GM23338 (cell line): Measurements from ENCODE around the gene CHD1. TPM values are rescaled to one million over a fixed set of nuclear protein-coding genes. Genes with fewer than 3 reads are reported as not detected.

Source experiments
- ATAC-seq: fragments of 200-7000 bp; cut with Tn5 transposase; 3 replicates; pipeline ENCODE4 v1.9.1; 2020
- DNase-seq: peaks from one replicate; pipeline ENCODE4 v3.0.0-alpha.2; 2015; ENCODE audit warnings: low spot score
- H2AFZ ChIP-seq: fragments of 200-600 bp; sonication (generic); 2 replicates; pipeline ENCODE4 v1.8.0; 2016; ENCODE audit warnings: antibody characterized with exemption, mild to moderate bottlenecking, moderate library complexity
- H3F3A ChIP-seq: fragments of 200-600 bp; sonication (generic); replicated peaks from 2 replicates; pipeline ENCODE4 v1.8.0; 2017; ENCODE audit warnings: antibody characterized with exemption, mixed run types, low read depth
- H3K27ac ChIP-seq: fragments of 200-600 bp; sonication (generic); 2 replicates; pipeline ENCODE4 v1.6.1; 2016; ENCODE audit warnings: low read depth
- H3K27me3 ChIP-seq: fragments of 200-600 bp; sonication (generic); 2 replicates; pipeline ENCODE4 v1.8.0; 2016; ENCODE audit warnings: mild to moderate bottlenecking, mixed run types, moderate library complexity; ENCODE audit not compliant: insufficient read depth
- H3K36me3 ChIP-seq: fragments of 200-600 bp; sonication (generic); 2 replicates; pipeline ENCODE4 v1.8.0; 2016; ENCODE audit warnings: mild to moderate bottlenecking; ENCODE audit not compliant: insufficient read depth
- H3K4me1 ChIP-seq: fragments of 200-600 bp; sonication (generic); 2 replicates; pipeline ENCODE4 v1.8.0; 2016; ENCODE audit warnings: mild to moderate bottlenecking, moderate library complexity; ENCODE audit not compliant: insufficient read depth
- H3K4me2 ChIP-seq: fragments of 200-600 bp; sonication (generic); 2 replicates; pipeline ENCODE4 v1.7.1; 2017; ENCODE audit warnings: mixed run types
- H3K4me3 ChIP-seq: fragments of 200-600 bp; sonication (generic); 2 replicates; pipeline ENCODE4 v1.6.1; 2016; ENCODE audit warnings: mixed run types
- H3K79me2 ChIP-seq: fragments of 200-600 bp; sonication (generic); replicated peaks from 2 replicates; pipeline ENCODE4 v1.8.0; 2017; ENCODE audit warnings: mild to moderate bottlenecking; ENCODE audit not compliant: insufficient read depth
- H3K9me2 ChIP-seq: fragments of 200-600 bp; sonication (generic); 2 replicates; pipeline ENCODE4 v1.8.0; 2017; ENCODE audit not compliant: insufficient read depth
- H4K20me1 ChIP-seq: fragments of 200-600 bp; sonication (generic); replicated peaks from 2 replicates; pipeline ENCODE4 v1.8.0; 2017; ENCODE audit warnings: mild to moderate bottlenecking; ENCODE audit not compliant: insufficient read depth
- H3K27ac Mint-ChIP-seq: 2 replicates; pipeline ENCODE4 v1.8.0; 2020; ENCODE audit warnings: inconsistent platforms, mild to moderate bottlenecking, moderate library complexity, mixed read lengths
- H3K27me3 Mint-ChIP-seq: 3 replicates; pipeline ENCODE4 v1.8.0; 2022; ENCODE audit warnings: low read depth, mild to moderate bottlenecking, moderate library complexity, mixed read lengths, inconsistent platforms; ENCODE audit not compliant: insufficient read depth, poor library complexity
- H3K36me3 Mint-ChIP-seq: 3 replicates; pipeline ENCODE4 v1.8.0; 2021; ENCODE audit warnings: low read depth, mild to moderate bottlenecking, inconsistent platforms, moderate library complexity, mixed read lengths
- H3K4me1 Mint-ChIP-seq: 3 replicates; pipeline ENCODE4 v1.8.0; 2020; ENCODE audit warnings: mild to moderate bottlenecking, inconsistent platforms, mixed read lengths
- H3K4me3 Mint-ChIP-seq: 3 replicates; pipeline ENCODE4 v1.8.0; 2021; ENCODE audit warnings: moderate library complexity, mild to moderate bottlenecking, inconsistent platforms, mixed read lengths
- H3K9me3 Mint-ChIP-seq: 3 replicates; pipeline ENCODE4 v1.8.0; 2020; ENCODE audit warnings: moderate library complexity, mild to moderate bottlenecking, inconsistent platforms, mixed read lengths
- CREB1 ChIP-seq: fragments of 250-450 bp; sonication (Bioruptor Pico); IDR thresholded peaks from 2 replicates; pipeline ENCODE4 v1.5.0; 2020; ENCODE audit warnings: low read depth, mild to moderate bottlenecking, moderate library complexity
- EZH2 ChIP-seq: fragments of 200-600 bp; sonication (generic); IDR thresholded peaks from one replicate; pipeline ENCODE4 v1.8.0; 2017; ENCODE audit warnings: antibody characterized with exemption, mild to moderate bottlenecking, low read depth; ENCODE audit not compliant: unreplicated experiment
- JUNB ChIP-seq: IDR thresholded peaks from one replicate; pipeline ENCODE4 v1.6.1; 2016; ENCODE audit warnings: antibody characterized with exemption; ENCODE audit not compliant: unreplicated experiment
- NANOG ChIP-seq: IDR thresholded peaks from 2 replicates; pipeline ENCODE4 v1.6.1; 2016; ENCODE audit warnings: antibody characterized with exemption, borderline replicate concordance
- POLR2AphosphoS5 ChIP-seq: IDR thresholded peaks from 2 replicates; pipeline ENCODE4 v1.6.1; 2016; ENCODE audit warnings: antibody characterized with exemption, low read depth
- REST ChIP-seq: IDR thresholded peaks from one replicate; pipeline ENCODE4 v1.6.1; 2018; ENCODE audit warnings: antibody characterized with exemption; ENCODE audit not compliant: unreplicated experiment
- STAT1 ChIP-seq: IDR thresholded peaks from one replicate; pipeline ENCODE4 v1.6.1; 2016; ENCODE audit warnings: antibody characterized with exemption; ENCODE audit not compliant: unreplicated experiment
- ZNF114 ChIP-seq: fragments of 250-450 bp; sonication (Bioruptor Pico); IDR thresholded peaks from 2 replicates; pipeline ENCODE4 v1.5.0; 2020; ENCODE audit warnings: mild to moderate bottlenecking, moderate library complexity
- ZNF331 ChIP-seq: fragments of 250-450 bp; sonication (Bioruptor Pico); IDR thresholded peaks from 2 replicates; pipeline ENCODE4 v1.5.0; 2020; ENCODE audit warnings: low read depth, mild to moderate bottlenecking, moderate library complexity
- polyA plus RNA-seq: library from polyadenylated mRNA; unstranded; fragments of >200 nt; fragmentation: Nextera tagmentation; extraction: Ambion mirVana; gene quantifications from 2 replicates; pipeline ENCODE4 v1.2.1, GENCODE V29; 2016
- total RNA-seq: library from RNA; depleted of rRNA; stranded (reverse); fragments of >200 nt; shearing (Covaris generic); gene quantifications from 2 replicates; pipeline ENCODE4 v1.2.3, GENCODE V29; 2014
- TF ChIP-seq, protein P1 (sequence below): fragments of 250-450 bp; sonication (Bioruptor Pico); IDR thresholded peaks from 2 replicates; pipeline ENCODE4 v1.5.0; 2020; ENCODE audit warnings: mild to moderate bottlenecking, moderate library complexity

Gene CHD1
- total and polyA plus RNA-seq, 2 experiments from 2014 or later, result 36.4 to 75.6 TPM

GRCh38 chr5:98930972-98931762, 2.4 kb upstream of the CHD1 start:
- no peak overlapping the region for H3K4me3 ChIP-seq

DNA sequence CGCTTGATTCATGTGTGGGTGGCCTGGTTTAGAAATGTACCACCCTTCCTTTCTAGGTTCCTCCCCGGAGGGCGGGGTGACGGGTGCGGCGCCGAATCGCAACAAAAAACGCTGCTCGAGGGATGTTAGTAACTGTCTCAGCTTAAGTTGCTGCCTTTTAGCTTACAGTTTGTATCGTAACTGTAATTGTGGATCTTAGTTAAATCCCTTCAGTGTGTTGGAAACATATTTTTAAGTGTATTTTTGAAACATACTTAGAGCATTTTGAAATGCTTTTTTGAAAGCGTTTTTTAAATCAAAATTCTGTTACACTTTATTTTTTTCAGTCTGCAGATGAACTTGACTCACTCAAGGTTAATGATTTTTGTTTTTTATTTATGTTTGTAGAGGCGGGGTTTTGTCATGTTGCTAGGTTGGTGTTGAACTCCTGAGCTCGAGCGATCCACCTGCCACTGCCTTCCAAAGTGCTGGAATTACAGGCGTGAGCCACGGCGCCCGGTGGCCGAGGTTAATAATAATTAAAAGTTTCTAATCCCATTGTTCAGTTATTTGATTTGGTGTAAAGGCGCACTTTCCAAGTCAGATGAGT, 997 bp upstream of the CHD1 start:
- Histone ChIP-seq H3F3A (peaks cover 5% of the 10 kb centered on the region; the same call in 1 of the 2 replicates), H2AFZ (no peak overlapping the region), H3K27ac (peak overlapping the region; percentile 95), H4K20me1 (peaks cover 18% of the 10 kb centered on the region; the same call in 1 of the 2 replicates), H3K36me3 (peaks cover 14% of the 10 kb centered on the region; the same call in 1 of the 2 replicates), H3K4me2 (peak overlapping the region; percentile 73), H3K27me3 (no peaks in the 10 kb centered on the region), H3K4me3 (peak overlapping the region; percentile 79), H3K9me2 (no peaks in the 10 kb centered on the region), H3K4me1 (peaks cover 14% of the 10 kb centered on the region), H3K79me2 (peaks cover 47% of the 10 kb centered on the region)
- peaks cover 16% of the 10 kb centered on the region for H3K36me3 Mint-ChIP-seq
- DNase-seq (no peak), ATAC-seq (no peak)
- peaks cover 16% of the 10 kb centered on the region; the same call in 2 of the 3 replicates for H3K4me1 Mint-ChIP-seq
- no peaks in the 10 kb centered on the region for H3K9me3 Mint-ChIP-seq
- H3K4me3 Mint-ChIP-seq, result peak overlapping the region; percentile 97
- TF ChIP-seq, protein P1, sequence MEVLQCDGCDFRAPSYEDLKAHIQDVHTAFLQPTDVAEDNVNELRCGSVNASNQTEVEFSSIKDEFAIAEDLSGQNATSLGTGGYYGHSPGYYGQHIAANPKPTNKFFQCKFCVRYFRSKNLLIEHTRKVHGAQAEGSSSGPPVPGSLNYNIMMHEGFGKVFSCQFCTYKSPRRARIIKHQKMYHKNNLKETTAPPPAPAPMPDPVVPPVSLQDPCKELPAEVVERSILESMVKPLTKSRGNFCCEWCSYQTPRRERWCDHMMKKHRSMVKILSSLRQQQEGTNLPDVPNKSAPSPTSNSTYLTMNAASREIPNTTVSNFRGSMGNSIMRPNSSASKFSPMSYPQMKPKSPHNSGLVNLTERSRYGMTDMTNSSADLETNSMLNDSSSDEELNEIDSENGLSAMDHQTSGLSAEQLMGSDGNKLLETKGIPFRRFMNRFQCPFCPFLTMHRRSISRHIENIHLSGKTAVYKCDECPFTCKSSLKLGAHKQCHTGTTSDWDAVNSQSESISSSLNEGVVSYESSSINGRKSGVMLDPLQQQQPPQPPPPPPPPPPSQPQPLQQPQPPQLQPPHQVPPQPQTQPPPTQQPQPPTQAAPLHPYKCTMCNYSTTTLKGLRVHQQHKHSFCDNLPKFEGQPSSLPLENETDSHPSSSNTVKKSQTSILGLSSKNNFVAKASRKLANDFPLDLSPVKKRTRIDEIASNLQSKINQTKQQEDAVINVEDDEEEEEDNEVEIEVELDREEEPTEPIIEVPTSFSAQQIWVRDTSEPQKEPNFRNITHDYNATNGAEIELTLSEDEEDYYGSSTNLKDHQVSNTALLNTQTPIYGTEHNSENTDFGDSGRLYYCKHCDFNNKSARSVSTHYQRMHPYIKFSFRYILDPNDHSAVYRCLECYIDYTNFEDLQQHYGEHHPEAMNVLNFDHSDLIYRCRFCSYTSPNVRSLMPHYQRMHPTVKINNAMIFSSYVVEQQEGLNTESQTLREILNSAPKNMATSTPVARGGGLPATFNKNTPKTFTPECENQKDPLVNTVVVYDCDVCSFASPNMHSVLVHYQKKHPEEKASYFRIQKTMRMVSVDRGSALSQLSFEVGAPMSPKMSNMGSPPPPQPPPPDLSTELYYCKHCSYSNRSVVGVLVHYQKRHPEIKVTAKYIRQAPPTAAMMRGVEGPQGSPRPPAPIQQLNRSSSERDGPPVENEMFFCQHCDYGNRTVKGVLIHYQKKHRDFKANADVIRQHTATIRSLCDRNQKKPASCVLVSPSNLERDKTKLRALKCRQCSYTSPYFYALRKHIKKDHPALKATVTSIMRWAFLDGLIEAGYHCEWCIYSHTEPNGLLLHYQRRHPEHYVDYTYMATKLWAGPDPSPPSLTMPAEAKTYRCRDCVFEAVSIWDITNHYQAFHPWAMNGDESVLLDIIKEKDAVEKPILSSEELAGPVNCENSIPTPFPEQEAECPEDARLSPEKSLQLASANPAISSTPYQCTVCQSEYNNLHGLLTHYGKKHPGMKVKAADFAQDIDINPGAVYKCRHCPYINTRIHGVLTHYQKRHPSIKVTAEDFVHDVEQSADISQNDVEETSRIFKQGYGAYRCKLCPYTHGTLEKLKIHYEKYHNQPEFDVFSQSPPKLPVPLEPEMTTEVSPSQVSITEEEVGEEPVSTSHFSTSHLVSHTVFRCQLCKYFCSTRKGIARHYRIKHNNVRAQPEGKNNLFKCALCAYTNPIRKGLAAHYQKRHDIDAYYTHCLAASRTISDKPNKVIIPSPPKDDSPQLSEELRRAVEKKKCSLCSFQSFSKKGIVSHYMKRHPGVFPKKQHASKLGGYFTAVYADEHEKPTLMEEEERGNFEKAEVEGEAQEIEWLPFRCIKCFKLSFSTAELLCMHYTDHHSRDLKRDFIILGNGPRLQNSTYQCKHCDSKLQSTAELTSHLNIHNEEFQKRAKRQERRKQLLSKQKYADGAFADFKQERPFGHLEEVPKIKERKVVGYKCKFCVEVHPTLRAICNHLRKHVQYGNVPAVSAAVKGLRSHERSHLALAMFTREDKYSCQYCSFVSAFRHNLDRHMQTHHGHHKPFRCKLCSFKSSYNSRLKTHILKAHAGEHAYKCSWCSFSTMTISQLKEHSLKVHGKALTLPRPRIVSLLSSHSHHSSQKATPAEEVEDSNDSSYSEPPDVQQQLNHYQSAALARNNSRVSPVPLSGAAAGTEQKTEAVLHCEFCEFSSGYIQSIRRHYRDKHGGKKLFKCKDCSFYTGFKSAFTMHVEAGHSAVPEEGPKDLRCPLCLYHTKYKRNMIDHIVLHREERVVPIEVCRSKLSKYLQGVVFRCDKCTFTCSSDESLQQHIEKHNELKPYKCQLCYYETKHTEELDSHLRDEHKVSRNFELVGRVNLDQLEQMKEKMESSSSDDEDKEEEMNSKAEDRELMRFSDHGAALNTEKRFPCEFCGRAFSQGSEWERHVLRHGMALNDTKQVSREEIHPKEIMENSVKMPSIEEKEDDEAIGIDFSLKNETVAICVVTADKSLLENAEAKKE (CRISPR knock-in tag), result no peak
- no peak for TF ChIP-seq CREB1 (CRISPR knock-in tag)
- no peak for TF ChIP-seq ZNF114 (CRISPR knock-in tag)
- no peak for TF ChIP-seq NANOG
- no peak for TF ChIP-seq EZH2
- TF ChIP-seq REST, result no peak
- TF ChIP-seq STAT1, result no peak
- H3K27ac Mint-ChIP-seq, result peak overlapping the region; percentile 98
- peaks cover 11% of the 10 kb centered on the region for H3K27me3 Mint-ChIP-seq

More at GRCh38 chr5:98930972-98931762, 2.4 kb upstream of the CHD1 start:
- H3K4me1 Mint-ChIP-seq, result peaks cover 16% of the 10 kb centered on the region; the same call in 2 of the 3 replicates
- Histone ChIP-seq H3K27me3 (no peaks in the 10 kb centered on the region), H3K79me2 (peaks cover 33% of the 10 kb centered on the region), H4K20me1 (0 out of 2 replicates have a peak, but pooled peaks cover 9% of the 10 kb centered on the region), H3K4me1 (peaks cover 14% of the 10 kb centered on the region), H3K4me2 (no peak overlapping the region), H3F3A (peaks cover 5% of the 10 kb centered on the region; the same call in 1 of the 2 replicates), H2AFZ (no peak overlapping the region), H3K9me2 (no peaks in the 10 kb centered on the region), H3K36me3 (peaks cover 2% of the 10 kb centered on the region; the same call in 1 of the 2 replicates), H3K27ac (no peak overlapping the region)
- no peak for ATAC-seq
- H3K27me3 Mint-ChIP-seq, result peaks cover 11% of the 10 kb centered on the region
- no peak for DNase-seq
- peaks cover 4% of the 10 kb centered on the region for H3K36me3 Mint-ChIP-seq
- H3K27ac Mint-ChIP-seq, result no peak overlapping the region
- TF ChIP-seq ZNF331 (CRISPR knock-in tag) (no peak), NANOG (no peak), POLR2AphosphoS5 (no peak), JUNB (no peak), ZNF114 (CRISPR knock-in tag) (no peak)
- no peak overlapping the region for H3K4me3 Mint-ChIP-seq
- no peaks in the 10 kb centered on the region for H3K9me3 Mint-ChIP-seq
